ENCODE measurements around the gene MZF1.

The MZF1 gene

GRCh38 chr19:58570770-58571574 lies 2.2 kb downstream of the MZF1 start:
- no peak for DNase-seq (ENCODE audit: low read depth in 1 of 2, low spot score in 1 of 2)

GRCh38 chr19:58569943-58570670 lies 3.0 kb downstream of the MZF1 start:
- no peak for DNase-seq (ENCODE audit: low read depth in 1 of 2, low spot score in 1 of 2)

- DNase-seq (ENCODE audit: low read depth in 1 of 2, low spot score in 1 of 2): no peak
These were observed 3.8 kb downstream of the MZF1 start for GRCh38 chr19:58569191-58569942.

GRCh38 chr19:58568453-58569130 lies 4.5 kb downstream of the MZF1 start:
- no peak for DNase-seq (ENCODE audit: low read depth in 1 of 2, low spot score in 1 of 2)

- DNase-seq (ENCODE audit: low read depth in 1 of 2, low spot score in 1 of 2): no peak
These were observed 6.1 kb downstream of the MZF1 start for GRCh38 chr19:58566989-58567388.

GRCh38 chr19:58563823-58564222 lies 9.3 kb downstream of the MZF1 start:
- DNase-seq (ENCODE audit: low read depth in 1 of 2, low spot score in 1 of 2): no peak

DNA sequence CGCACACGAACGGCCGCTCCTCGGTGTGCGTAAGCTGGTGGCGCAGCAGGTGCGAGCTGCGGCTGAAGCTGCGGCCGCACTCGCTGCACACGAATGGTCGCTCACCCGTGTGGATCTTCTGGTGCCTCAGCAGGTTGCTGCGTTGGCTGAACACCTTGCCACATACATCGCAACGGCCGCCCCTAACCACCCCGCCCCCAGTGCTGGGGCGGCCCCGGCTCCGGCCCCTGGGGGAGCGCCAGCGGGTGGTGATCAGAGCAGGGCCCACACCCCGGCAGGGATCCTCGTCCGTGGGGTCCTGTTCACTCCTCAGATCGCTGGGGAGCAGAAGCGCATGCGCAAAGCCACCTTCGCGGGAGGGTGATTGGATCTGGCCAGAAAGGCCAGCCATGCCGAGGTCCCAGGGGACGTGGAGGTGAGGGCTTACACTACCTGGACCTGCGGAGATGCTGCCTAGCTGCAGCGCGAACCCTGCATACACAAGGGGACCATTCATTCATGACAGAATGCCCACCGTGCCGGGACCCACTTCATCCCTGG lies 10.0 kb downstream of the MZF1 start:
- no peak for DNase-seq (ENCODE audit: low read depth in 1 of 2, low spot score in 1 of 2)

GRCh38 chr19:58562122-58563033 lies 10.8 kb downstream of the MZF1 start:
- DNase-seq (ENCODE audit: low read depth in 1 of 2, low spot score in 1 of 2): no peak

- DNase-seq (ENCODE audit: low read depth in 1 of 2, low spot score in 1 of 2): no peak
These were observed 11.6 kb downstream of the MZF1 start for GRCh38 chr19:58561373-58562121.

DNA sequence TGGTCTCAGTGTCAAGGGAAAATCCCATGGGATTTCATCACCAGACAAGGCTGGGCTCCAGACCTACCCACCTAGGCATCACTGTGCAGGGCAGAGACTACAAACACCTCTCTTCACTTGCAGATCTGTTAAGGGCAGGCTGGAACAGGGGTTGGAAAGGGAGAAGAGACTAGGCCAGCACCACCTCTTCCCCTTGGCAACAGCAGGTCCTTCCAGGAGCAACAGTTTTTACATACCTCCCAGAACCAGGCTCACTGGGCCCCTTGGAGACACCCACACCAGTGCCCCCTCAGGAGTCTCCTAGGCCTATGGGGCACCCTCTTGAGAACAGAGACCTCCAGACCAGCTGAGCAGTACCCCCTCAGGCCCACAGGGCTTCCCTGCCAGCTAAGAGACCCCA lies 12.2 kb downstream of the MZF1 start:
- no peak for DNase-seq (ENCODE audit: low read depth in 1 of 2, low spot score in 1 of 2)

DNA sequence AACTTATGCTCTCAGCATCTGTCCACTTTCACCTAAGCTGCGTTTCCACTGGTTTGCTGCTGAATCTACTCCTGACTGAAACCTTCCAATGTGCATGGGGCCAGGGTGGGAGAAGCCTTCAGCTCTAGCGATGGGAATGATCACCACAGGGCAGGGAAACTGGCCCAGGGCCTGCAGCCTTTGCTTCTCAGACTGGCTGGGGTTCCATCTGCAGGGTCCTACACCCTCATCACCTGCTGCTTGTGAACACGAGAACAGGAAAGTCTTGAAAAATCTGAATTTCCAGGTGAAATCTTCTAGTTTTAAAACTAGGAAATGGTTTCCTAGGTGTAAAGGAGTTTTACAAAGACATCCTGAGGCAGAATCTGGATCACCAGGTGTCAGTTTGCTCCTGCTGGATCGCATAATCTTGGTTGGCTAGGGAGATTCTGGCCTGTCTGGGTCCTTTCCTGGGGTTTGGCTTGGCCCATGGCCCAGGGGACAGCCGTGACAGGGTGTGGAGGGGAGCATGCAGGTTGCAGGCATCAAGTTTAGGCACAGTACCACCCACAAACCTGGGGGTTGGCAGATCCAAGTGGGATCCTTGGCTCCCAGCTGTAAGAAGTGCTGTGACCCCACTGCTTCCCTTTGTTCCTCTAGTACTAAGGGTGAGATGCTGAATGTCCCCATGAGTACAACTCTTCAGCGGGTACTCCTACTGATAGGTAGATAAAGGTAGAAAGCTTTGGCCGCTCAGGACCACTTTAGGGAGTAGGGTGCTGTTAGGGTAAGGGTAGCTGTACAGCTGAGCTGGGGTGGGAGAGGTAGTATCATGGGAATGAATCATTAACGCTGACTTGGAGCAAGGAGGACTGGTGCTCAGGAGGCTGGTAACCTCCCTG lies 12.9 kb downstream of the MZF1 start:
- no peak for DNase-seq (ENCODE audit: low read depth in 1 of 2, low spot score in 1 of 2)

DNA sequence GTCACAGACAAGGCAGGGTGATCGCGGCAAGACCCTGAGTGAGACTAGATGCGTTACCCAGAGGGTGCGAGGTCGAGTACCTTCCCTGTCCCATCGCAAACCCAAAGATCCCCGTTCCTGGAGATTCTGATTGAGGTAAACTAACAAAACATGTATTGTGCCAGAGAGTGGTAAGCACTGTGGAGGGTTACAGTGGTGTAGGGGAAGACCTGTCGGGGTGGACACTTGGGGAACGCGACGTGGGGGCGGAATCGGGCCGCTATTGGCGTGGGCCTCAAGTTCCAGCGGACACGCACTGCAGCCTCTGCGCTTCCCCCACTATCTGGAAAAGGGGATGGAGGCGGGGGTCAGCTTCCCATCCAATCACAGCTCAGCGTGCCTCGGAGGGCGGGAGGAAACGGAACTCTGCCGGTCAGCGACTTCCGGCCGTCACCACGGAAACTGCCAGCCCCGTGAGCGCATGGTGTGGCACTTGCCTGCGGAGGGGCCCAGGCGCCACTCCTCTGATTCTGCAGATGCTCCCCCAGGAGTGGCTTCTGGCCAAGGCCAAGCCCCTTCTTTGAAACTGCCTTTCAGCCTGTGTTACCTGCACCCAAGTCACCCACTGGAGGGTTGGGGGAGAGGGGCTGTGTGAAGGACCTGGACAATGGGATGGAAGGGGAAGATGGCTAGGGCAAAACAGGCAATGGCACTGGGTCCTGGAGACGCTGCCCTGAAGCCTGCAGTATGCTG lies 13.7 kb downstream of the MZF1 start:
- DNase-seq (ENCODE audit: low read depth in 1 of 2, low spot score in 1 of 2): peak in 1 of 2 donors; percentile 72

GRCh38 chr19:58558623-58559274 lies 14.4 kb downstream of the MZF1 start:
- DNase-seq (ENCODE audit: low read depth in 1 of 2, low spot score in 1 of 2): peak; percentile 96 to 99

DNA sequence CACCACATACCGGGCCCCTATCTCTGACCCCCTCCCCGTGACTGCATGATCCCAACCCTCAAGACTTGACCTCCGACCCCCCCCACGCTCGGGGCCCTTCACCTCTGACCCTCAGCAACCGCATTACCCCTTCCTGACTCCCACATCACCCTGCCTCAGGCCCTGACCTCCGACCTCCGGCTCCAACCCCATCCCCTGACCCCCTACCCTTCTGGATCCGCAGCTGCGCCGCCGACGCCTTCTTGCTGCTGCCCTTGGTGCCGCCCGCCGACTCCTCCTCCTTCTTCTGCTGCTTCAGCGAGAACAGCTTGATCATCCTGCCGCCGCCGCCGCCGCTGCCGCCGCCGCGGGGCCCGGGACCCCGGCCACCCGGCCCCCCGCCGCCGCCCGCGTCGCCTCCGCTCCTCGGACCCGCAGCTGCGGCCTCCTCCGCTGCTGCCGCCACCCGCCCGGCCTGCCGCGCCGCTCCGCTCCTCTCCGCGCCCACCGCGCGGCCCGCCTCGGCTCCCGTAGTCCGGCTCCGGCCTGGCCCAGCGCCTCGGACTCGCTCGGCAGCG lies 15.0 kb downstream of the MZF1 start, which contains the start of gene UBE2M:
Gene UBE2M, minus strand, starts transcription at position 546 of the 557 bp plus-strand sequence. Its CDS starts 230 bp downstream, at position 316.
- no peak for DNase-seq (ENCODE audit: low read depth in 1 of 2, low spot score in 1 of 2)

DNA sequence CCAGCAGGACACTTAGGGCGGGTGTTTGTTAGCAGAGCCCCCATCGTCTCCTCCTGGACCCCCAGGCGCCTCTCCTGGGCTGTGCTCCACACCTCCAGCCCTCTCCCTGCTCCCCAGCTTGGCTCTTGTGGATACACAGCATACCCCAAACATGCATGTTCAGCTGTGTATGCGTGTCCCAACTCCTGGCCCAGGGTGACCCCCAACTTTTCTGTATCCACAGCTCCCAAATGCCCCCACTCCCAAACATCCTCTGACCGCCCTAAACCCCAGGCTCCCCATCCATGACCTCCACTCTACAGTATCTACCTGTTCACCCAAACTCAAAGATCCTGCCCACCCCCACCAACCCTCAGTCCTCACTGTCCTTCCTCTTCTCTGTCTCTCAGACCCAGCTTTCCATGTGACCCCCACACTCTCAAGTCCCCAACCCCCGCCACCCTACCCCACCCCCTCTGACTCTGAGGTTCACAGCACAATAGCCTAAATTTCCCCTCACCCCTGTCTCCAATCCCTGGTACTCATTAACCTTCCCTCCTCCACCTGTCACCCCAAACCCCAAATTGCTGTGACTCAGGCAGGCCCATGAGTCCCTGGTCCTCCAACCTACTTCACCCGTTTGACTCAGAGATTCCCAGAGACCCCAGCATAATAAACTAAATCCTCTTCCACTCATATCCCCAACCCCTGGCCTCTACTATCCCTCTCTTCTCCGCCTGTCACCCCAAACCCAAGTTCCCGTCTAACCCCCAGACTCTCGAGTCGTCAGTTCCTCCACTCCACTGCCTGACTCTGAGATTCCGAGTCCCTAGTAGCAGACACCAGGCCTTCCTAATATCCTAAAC lies 15.7 kb downstream of the MZF1 start:
- no peak for DNase-seq (ENCODE audit: low read depth in 1 of 2, low spot score in 1 of 2)
